NCI-H345 treated with DMSO at 0.1 percent for 48 hours (cell line): Measurements from ENCODE around the gene KCNT1.

ENCODE experiments used
- DNase-seq: peaks from one replicate; lab custom pipeline; 2025; ENCODE audit not compliant: unreplicated experiment; lab: John Stamatoyannopoulos, UW

KCNT1 gene

DNA sequence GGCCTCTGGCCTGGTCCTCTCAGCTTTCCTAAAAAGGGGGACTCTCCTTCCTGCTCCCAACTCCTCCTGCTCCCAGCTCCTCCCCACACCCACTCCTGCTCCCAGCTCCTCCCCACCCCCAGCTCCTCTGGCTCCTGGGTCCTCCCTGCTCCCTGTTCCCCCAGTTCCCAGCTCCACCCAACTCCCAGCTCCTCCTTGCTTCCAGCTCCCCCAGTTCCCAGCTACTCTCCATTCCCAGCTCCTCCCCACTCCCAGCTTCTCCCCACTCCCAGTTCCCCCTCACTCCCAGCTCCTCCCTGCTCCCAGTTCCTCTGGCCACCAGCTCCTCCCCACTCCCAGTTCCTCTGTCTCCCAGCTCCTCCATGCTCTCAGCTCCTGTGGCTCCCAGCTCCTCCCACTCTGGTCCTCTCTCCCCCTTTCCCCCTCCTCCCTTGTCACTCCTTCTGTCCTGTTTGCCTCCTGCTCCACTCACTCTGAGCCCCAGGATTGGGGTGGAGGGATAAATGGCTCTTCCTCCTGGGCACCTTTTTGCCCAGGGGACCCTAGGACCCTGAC, 75.7 kb downstream of the KCNT1 start:
- DNase-seq, result no peak

- DNase-seq, result no peak
These were observed 76.4 kb downstream of the KCNT1 start for GRCh38 chr9:135778421-135778820.

DNA sequence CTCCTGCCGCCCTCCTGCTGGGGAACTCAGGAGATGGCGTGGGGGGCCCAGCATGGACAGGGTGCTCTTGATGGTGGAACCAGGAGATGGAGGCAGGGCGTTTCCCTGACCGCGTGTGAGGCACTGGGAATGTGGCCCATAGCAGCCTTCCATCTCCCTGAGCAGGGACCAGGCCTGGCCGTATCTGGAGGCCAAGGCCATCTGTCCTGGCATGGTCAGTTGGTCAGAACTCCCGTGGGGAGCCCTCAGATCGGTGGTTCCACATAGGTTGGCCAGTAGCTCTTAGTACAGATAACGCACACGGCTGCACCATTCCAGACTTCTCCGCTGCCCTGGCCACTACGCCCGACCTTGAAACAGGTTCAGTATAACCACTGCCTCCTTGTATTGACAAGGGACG, 77.6 kb downstream of the KCNT1 start:
- no peak for DNase-seq

DNA sequence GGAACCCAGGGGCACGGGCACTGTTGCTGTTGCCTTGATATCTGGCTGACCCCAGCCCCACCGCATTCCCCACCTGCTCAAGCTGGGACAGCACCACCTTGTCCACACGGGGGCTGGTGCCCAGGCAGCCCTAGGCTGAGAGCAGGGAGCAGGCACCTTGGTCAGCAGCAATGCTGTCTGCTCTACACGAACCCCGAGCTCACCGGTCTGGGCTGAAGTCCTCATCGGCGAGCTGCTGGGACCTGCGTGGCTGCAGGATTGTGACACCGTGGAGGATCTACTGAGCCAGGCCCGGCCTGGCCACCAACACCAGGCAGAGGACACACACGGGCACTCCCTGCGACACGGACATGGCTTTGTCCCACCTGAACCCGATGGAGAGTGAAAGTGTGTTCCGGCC, 78.1 kb downstream of the KCNT1 start:
- no peak for DNase-seq

DNA sequence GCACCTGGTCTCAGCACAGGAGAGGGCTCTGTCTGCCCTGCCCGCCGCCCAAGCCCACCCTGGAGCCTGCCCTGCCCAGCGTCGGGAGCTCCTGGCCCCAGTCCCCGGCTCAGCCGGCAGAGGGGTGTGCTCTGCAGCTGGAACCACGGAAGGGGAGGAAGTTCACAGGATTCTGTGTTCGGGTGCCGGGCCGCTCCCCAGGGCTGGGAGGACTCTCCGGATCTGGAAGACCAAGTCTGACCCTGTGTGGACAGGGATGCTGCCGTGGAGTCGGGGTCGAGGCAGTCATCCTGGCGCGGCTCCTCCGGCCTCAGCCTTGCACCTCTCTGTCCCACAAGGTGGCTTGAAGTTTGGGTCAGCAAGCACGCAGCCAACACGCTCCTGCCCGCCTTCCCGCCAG, 78.6 kb downstream of the KCNT1 start:
- DNase-seq, result no peak

- DNase-seq, result no peak
These were observed 81.0 kb downstream of the KCNT1 start for GRCh38 chr9:135782946-135783345.

GRCh38 chr9:135783540-135784245, 81.7 kb downstream of the KCNT1 start:
- DNase-seq, result no peak

- DNase-seq, result no peak
These were observed 83.1 kb downstream of the KCNT1 start for GRCh38 chr9:135785013-135785575.

- no peak for DNase-seq
These were observed 84.2 kb downstream of the KCNT1 start for GRCh38 chr9:135786146-135786690.

- no peak for DNase-seq
These were observed 85.3 kb downstream of the KCNT1 start for GRCh38 chr9:135787317-135787716.

GRCh38 chr9:135787776-135788575, 86.0 kb downstream of the KCNT1 start:
- DNase-seq, result no peak

- no peak for DNase-seq
These were observed 86.8 kb downstream of the KCNT1 start for GRCh38 chr9:135788576-135789300.

DNA sequence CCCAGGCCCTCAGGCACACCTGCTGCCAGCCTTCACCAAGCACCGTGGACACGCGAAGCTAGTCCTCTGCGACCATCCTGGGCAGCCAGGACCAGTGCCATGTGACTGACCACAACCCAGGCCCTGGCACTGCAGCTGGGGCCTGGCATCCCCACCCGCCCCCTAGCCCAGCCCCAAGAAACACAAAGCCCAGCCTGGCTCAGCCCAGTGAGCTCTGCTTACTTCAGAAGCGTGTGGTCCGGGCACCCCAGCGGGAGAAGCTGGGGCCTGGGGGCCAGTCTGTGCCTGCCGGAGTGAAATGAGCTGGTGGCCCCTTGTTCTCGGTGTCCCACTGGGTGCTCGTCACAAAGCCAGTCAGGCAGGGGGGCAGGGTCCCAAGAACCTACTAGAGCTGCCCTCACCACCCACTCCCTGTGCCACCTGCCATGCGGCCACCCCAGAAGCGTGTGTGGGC, 87.9 kb downstream of the KCNT1 start:
- no peak for DNase-seq

DNA sequence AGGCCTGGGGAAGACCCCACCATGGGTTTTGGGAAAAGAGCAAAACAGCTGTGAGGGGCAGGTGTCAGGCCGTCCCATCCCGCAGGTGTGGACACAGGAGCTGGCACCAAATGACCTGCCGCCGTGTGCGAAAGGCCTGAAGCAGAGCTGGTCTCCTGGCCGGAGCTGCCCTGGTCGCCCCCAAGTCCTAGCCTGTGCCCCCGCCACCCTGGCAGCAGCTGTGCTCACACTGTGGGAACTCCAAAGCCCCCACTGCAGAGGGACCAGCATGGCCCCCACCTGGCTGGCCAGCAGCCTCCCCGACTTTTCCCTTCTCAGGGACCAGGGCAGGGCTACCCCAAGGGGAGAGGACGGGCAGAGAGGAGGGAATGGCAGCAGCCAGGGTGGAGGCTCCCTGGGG, 88.4 kb downstream of the KCNT1 start:
- DNase-seq, result no peak

DNA sequence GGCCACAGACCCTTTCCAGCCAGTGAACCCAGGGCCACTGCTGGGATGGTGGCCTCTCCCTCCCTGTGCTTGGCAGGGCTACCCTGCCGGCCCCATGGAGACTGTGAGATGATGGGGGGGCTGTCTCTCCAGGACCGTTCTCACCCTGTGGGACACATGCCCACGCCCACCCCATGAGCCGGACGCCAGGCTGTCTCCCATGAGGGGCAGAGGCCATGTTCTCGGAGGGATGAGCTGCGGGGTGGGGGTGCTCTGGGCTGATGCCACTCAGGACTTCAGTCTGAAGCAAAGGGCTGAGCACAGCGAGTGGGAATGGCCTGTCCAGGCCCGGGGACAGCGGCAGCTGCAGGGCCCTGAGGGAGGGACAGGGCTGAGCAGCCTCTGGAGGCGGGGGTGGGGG, 88.9 kb downstream of the KCNT1 start:
- no peak for DNase-seq

GRCh38 chr9:135791431-135792267, 89.7 kb downstream of the KCNT1 start:
- no peak for DNase-seq

DNA sequence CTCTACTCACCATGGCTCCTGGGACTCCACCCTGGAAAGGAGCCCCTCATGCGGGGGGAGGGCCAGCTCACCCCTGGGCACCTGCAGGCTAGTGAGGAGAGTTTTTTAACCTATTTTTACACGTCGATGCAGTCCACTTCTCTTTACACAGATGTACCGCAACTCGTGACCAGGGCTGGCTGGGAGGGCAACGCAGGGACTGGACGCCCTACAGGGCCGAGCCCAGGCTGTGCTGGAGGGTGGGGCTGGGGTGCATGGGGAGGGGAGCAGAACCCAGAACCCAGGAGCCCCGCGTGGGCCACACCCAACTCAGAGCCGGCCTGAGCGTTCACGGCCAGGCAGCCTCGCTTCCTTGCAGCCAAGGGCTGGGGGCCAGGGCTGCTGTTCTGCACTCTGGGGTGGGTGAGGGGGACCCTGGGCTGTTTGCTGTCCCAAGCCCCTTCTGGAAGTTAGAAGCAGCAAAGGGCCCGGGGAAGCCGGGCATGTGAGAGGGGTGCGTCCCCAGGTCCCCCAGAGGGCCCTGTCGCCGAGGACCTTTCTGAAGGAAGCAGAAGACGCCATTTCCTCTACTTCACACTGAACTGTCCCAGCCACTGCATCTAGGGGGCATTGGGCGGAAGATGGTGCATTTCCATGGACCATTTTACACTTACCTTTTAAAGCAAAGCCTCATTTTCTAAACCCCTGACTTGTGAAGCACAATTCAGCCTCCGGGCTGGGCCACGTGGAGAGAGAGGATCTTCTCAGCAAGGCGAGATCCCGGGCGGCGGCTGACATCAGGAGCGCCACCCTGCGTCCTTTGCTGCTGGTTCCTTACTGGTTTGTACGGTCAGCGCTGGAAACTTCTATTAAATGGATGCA, 90.5 kb downstream of the KCNT1 start:
- DNase-seq, result no peak

DNA sequence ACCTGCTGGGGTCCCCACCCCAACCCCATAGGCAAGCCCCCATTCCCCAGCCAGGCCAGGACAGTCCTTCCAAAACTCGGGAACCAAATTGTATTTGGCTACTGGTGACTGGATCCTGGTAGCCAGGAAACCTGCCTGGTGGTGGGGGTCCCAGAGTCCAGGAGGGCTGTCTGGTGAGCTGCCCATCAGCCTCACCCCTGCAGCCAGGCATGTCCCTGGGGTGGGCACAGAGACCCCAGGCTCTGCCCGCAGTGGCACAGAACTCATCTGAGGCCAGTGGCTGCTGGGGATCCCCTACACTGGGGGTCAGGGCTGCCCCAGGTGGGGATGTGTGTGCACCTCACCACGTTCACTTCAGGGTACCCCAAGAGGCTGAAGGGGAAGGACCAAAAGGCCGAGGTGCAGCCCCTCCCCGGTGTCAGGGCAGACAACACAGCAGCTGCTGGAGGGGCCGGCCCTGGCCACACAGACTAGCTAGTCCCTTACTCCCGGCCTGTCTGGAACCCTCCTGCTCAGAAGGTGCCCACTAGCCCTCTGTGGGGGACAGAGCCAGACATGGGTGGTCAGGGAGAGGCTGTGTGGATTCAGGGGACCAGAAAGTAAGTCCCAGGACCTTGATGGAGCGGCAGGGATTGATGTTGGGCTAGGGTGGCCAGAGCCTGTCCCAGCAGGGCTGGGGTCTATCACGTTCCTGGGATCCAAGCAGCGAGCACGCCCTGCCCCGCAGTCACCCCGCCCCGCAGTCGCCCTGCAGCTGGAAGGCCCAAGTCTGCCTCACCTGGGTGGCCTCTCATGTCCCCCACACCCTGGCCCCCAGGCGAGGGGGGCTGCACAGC, 91.5 kb downstream of the KCNT1 start:
- DNase-seq, result no peak
